ENCODE data around the gene MAGOH.
A peak's percentile ranks its signal among the peaks of the same experiment; 100 is the strongest.
"Not testable (repeated sequence)": the region's sequence is repeated elsewhere in the genome, so short reads cannot be mapped to it uniquely, and the experiment has no call there.

Gene MAGOH

DNA sequence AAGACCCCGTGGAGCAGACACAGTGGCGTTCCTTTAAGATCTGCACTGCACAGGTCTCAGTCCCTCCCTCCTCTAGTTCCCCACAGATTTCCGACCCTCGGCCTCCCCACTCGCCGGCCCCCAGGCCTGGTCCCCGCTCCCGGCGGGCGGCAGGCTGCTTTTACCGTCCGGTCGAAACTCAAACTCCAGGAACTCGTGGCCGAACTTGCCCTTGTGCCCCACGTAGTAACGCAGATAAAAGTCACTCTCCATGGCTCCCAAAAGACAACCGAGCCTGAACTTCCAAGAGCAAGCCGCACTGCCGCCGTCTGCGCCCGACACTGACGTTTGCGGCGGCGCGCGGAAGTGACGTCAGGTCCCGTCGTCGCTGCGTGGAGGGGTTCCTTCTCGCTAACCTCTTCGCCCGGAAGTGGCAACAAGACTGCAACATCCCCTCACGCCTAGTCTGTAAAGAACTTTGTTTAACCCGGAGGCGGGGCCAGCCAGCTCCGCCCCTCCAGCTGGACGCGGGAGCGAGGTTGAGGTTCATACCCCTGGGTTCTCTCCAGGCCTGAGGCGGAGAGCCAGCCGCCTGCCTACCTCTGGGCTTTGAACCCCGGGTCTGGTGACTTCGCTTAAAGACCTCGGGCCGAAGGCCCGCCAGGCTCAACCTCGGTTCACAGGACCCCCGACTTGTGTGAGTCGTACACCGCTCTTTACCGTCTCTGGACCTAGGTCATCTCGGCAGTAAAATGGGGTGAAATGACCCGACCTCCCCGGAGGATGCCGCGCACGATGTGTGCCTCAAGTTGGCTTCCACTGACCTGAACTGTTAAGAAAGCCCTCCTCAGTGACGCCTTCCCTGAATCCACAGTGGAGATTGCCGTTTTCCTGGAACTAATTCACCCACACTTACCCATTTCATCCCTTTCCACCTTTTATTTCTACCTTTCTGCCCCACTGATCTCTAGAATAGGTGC is at the start of gene MAGOH:
MAGOH (minus strand) TSS at position 322 of the 959 bp plus-strand sequence; CDS start at position 252, 70 bp downstream.
- peak; percentile 94 for DNase-seq

DNA sequence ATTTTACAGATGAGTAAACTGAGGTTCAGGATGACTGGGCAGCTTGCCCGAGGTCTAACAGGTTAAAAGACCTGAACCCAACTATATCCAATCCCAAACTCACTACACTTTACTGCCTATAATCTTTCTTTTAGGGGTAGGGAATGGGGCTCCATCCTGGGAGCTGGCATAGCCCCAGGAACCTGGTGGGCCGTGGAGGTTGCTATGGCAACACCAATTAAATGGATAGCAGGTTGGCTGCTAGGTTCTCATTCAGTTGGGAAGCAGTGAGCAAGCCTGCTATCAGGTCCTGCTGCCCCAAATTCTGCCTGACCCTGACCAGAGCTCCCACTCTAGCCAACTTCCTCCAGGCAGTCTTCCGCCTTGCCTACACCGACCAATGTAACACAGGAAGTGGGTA is 48.6 kb upstream of the MAGOH start:
- DNase-seq = peak; percentile 65

DNA sequence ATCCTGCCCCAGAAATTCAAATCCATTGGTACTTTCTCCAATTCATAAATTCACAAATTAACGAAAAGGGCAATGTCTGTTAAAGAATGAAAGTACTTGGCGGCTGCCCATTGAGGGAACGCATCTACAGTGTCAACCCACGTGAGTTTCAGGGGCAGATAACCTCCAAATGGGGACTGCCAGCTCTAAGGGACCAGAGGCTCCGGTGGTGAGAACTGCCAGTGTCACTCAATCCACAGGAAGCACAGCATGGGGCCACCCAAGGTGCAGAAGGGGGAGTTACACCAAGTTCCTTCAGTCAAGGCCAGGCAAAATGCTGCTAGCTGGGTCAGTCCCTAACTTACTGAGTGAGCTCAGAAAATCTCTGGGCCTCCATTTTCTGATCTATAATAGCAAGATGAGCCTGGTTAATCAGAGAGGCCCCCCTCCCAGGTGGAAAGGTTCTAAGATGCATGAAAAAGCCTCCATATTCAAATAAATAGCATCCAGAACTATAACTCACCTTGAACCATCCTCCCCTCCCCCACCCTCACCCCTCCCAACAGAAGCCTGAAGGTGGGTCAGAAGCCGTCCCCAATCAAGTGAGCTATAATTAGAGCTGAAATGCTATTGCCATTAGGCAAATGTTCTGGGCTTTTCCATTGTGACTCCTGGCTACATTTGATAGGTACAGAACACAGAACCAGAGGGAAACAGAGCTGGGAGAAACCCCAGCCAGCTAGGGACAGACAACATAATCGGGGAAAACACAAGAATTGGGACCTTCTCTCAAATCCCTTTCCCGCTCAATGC is 47.8 kb upstream of the MAGOH start:
- no peak for DNase-seq

DNA sequence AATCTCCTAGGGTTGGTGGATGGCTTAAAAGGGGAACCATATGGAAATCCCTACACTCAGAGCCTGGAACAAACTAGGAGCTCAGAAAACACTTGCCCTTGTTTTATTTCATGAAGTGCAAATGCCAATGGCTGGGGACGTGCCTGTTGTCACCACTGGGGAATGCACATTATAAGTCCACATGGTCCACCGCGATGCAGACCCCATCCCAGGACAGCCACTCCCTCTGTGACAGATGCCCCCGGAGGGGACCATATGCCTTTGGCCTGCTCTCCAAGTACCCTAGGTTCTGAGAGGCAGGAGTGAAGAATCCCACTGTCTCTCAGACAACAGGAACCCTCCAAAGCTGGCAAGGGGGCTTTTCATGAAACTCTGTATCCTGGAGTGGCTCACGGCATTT is 47.2 kb upstream of the MAGOH start:
- DNase-seq = no peak

DNA sequence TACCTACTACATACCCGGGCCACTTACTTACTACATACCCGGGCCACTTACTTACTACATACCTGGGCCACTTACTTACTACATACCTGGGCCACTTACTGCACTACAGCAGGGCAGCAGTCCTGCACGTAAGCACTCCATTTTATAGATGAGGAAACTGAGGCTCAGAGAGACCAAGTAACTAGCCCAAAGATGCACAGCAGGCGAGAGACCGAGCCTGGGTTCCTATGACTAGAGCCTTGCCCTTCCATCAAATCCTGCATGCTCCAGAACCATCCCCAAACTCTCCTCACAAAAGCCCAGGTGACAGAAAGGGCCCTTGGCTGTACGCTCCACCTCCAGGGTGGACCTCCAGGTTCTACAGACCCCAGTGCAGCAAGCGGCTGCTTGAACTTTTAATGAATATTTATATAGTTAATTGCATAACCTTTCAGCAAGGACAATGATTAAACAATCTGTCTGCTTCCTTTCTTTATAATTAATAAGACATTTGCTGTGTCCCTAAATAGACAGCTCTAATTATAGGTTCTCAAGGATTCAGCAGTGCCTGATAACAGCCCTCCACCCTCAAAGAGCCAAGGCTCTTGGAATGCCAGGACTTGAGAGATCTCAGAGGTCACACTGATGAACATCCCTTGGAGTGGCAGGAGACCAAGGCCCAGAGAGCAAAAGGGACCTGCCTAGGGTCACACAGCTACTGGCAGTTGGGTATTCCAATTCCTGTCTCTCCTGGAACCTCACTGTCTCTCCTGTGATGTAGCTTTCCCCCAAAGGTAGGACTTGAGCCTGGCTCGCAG is 46.1 kb upstream of the MAGOH start:
- DNase-seq = no peak

GRCh38 chr1:53283156-53283555 is 44.8 kb upstream of the MAGOH start:
- DNase-seq = not testable (repeated sequence)

DNA sequence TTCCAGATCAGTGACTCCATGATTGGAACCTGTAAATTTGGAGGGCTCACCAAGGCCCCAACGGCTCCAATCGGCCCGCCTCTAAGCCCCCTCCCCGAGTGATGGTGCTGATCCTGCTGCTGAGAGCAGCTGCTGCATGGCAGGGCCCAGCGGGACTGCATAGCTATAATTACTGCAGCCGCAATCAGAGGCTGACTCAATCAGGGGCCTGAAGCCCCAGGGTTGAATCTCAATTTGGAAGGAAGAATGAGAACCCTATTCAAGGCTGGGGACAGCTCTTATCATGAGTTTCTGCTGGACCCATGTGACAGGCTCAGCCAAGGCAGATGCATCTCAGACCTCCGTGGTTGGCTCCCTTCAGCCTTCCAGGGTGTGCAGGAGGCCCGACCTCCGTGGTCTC is 42.8 kb upstream of the MAGOH start:
- DNase-seq = peak; percentile 22

DNA sequence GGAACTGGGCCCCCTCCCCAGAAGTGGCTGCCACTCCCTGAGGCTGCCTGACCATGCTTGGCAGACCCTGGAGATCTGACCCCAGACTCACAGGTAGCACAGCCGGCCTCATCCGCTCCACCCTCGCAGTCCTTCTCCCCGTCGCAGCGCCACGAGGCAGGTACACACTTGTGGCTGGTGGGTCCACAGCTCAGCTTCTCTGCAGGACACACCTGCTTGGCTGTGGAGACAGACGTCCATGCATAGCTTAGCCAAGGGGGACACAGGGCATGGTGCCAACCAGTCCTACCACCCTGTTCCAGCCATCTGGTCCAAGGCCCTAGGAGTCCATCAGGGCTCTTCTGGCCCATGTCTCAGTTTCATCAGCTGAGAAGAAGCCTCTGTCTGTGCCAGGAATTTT is 42.2 kb upstream of the MAGOH start:
- no peak for DNase-seq

DNA sequence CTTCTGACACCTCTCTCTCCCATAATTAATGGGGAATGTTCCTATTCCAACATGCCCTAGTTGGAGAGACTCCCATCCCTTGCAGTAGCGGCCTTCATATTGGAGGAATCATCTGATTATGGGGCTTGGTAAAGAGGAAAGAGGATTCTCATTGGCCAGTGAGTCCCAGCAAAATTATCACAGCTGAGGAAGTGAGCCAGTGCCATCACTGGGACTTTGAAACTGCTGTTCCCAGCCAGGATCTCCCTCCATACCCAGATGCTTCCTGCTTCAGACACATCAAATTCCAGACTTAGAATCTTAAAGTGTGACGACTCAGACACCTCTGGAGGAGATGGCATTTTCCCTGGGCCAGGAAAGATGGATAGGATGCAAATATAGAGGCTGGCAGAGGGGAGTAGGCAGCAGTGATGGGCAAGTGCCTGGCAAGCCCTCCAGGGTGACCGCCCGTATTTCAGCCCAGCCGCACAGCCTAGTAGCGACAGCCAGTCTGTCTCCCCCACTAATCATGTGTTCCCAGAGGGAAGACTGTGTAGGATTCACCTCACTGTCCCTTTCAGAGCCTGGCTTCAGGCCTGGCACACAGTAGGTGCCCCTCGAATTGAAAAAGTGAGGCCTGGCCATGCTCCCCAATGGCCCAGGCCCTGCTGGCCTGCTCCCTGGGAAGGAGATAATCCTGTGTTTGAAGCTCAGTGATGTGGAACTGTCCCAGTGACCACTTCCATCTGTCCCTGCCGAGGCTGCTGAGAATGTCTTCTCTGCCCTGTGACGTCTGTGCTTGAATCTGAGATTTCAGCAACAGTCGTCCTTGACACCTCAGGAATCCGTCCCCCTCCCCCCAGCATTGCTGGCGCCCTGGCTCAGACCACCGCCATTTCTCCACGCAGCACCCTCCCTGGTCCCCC is 41.2 kb upstream of the MAGOH start:
- DNase-seq = no peak

- DNase-seq = peak; percentile 45
Observed at GRCh38 chr1:53278298-53278725, 40.0 kb upstream of the MAGOH start.

GRCh38 chr1:53277326-53277725 is 39.0 kb upstream of the MAGOH start:
- no peak for DNase-seq

DNA sequence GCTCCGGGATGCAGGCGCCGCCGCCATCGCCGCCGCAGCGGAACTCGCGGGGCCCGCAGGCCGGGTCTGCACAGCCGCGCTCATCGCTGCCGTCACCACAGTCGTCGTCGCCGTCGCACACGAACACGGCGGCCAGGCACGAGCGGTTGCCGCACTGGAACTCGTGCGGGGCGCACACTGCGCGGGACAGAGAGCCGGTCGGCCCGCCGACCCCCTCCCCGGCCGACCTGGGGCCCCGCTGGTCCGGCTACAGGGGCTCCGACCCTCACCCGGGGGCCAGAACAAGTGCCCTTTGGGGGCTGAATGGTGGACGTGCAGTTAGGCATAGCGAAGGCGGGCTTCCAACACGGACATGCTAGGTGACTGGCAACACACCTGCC is 38.6 kb upstream of the MAGOH start:
- DNase-seq = no peak

DNA sequence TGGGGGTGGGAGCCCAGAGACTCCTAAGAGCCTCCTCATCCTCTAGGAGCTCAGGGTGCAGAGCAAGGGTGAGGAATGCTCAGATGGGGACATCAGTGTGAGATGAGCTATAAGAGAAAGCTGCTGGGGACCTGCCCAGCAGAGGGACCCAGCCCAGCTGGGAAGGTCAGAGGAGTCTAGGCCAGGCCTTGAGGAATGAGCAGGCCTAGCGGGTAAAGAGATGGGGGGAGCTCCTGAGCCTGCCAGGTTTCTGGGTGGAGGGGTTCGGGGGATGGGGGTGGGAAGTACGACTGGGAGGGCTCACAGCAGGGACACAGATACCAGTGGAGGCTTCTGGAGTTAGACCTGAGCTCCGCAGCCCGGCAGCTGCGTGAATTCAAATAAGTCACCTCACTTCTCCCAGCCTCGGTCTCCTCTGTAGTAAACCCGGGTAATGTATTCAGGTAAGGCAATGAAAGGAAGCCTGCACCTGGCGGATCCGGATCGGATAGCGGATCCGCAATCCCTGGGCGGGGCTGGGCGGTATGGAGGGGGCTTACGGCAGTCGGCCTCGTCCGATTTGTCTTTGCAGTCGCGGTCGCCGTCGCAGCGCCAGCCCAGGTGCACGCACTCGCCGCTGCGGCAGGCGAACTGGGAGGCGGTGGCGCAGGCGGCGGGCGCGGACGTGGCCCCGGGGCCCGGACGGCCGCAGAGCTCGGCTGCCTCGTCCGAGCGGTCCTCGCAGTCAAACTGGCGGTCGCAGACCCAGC is 38.0 kb upstream of the MAGOH start:
- no peak for DNase-seq

- DNase-seq = no peak
Observed at GRCh38 chr1:53275566-53275965, 37.2 kb upstream of the MAGOH start.

DNA sequence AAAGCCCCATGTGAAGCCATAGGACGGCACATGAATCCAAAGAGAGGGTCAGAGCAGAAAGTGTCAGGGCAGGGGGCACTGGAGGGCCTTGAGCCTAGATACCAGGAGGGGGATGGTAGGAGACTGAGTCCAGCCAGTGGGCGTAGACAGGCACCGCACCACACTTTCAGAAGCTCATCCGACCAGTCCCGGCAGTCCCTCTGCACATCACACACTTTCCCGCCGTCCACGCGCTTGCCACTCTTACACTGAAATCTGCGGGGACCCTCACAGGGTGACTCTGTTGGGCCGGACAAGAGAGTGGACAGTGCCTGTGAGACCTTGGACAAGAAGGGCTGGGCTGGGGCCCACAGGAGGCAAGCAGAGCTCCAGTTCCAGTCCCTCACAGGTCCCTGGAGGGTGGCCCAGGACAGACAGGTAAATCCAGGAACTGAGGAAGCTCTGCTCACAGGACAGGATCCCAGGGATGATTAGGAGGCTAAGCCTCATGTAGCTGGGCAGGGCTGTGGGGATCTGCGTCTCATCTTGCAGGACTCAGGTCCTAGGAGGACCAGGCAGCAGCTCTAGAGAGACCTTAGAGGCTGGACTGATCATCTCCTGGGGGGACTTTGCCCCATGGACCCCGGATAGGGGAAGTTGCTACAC is 36.3 kb upstream of the MAGOH start:
- DNase-seq = no peak

- no peak for DNase-seq
Observed at GRCh38 chr1:53274026-53274425, 35.7 kb upstream of the MAGOH start.

GRCh38 chr1:53273526-53273925 is 35.2 kb upstream of the MAGOH start:
- DNase-seq = no peak

- DNase-seq = no peak
Observed at GRCh38 chr1:53272349-53272748, 34.0 kb upstream of the MAGOH start.

DNA sequence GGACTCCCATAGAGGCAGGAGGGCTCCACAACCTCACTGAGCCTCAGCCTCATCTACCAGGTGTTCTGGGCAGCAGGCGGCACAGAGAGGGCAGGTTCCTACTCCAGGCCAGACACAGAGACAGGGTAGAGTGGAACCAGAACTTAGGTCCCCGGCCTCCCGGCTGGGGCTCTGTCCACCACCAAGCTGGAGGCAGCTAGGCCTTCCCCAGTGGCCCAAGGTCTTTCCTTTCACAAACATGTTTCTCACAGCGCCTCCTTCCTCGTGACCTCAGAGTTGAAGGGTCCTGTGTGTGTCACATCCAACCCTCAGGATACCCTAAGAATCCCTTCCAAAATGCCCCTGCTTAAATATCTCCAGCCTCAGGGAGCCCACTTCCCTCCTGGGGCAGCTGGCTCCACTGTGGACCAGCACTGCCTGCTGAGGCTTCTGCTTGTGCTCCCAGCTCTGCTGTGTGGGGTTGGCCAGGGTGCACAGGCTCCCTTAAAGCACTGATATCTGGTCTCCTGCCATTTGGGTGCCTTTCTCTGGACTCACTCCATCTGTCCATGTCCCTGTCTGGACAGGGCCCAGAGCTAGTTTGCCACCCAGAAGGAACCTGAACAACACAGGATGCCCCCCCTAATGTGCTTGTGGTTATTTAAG is 33.2 kb upstream of the MAGOH start:
- no peak for DNase-seq

GRCh38 chr1:53270873-53271272 is 32.6 kb upstream of the MAGOH start:
- no peak for DNase-seq
